Measurements from ENCODE around the gene NAT8L. TPM values are rescaled to one million over a fixed set of nuclear protein-coding genes. Genes with fewer than 3 reads are reported as not detected.

NAT8L gene
- total RNA-seq, 1 donor from 2014 or later, result 2.0 TPM

DNA sequence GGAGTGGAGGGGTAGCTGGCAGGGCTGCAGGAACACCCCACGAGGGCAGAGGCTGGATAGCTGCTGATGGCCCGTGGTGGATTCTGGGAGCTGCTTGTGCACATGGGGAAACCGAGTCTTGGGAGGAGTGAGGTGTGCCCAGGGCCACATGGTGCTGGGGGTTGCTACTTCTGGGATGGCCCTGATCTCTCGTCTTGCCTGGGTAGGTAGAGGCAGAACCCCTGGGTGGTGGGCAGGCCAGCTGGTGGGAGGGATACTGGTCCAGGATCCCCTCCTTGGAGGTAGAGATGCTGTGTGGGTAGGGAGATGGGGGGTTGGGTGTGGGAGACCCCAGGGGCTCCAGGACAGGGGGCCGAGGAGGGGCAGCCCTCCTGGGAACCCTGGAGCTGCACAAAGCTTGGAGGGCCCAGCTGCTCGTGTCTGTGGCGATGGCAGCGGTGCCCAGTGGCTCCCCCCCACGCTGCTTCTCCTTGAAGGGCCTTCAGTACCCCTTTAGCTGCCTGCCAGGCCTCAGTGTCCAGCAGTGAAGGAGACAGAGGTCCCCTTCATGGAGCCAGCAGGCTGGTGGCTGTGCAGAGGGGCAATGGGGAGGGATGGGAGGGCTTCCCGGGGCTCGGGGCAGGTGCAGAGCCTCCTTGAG is 3.2 kb downstream of the NAT8L start:
- TF ChIP-seq, protein P1, sequence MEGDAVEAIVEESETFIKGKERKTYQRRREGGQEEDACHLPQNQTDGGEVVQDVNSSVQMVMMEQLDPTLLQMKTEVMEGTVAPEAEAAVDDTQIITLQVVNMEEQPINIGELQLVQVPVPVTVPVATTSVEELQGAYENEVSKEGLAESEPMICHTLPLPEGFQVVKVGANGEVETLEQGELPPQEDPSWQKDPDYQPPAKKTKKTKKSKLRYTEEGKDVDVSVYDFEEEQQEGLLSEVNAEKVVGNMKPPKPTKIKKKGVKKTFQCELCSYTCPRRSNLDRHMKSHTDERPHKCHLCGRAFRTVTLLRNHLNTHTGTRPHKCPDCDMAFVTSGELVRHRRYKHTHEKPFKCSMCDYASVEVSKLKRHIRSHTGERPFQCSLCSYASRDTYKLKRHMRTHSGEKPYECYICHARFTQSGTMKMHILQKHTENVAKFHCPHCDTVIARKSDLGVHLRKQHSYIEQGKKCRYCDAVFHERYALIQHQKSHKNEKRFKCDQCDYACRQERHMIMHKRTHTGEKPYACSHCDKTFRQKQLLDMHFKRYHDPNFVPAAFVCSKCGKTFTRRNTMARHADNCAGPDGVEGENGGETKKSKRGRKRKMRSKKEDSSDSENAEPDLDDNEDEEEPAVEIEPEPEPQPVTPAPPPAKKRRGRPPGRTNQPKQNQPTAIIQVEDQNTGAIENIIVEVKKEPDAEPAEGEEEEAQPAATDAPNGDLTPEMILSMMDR (conservative IDR thresholded peaks at IDR 0.05; ENCODE audit: low read depth, low read length), result no peak
- no peak for DNase-seq (ENCODE audit: low read depth)
- H3K4me3 ChIP-seq (ENCODE audit: low read depth, low read length), result no peak overlapping the region

DNA sequence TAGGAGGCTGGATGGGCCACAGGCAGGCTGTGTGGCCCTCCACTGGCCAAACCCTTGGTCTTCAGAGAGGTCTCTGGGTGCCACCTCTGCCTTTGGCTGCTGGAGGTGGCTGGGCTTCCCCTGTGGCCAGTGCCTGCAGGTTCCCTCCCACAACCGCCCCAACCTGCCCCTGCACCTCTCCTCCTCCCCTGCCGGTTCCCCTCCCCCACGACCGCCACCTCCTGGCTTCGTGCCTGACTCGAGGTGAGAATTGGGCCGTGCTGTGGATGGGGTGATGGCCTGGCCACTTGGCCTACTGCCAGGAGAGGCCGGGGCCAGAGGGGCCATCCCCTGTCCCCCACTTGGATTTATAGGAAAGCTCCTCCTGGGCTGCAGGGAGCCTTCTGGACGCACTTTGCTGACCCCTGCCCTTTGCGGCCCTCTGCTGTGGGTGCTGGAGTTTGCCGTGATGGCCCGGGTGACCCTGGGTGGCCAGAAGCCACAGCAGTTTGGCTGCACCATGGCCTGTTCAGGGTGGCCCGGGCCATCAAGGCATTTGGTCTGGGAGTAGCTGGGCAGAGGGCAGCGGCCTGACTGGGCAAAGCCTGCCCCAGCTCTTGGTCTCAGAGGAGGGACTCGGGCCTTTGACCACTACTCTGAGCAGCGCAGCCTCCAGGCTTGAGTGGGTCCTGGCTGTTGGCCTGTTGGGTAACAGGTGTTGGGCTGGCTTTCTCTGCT is 3.8 kb downstream of the NAT8L start:
- no peak overlapping the region for H3K4me3 ChIP-seq (ENCODE audit: low read depth, low read length)
- no peak for DNase-seq (ENCODE audit: low read depth)
- TF ChIP-seq, protein P1 (conservative IDR thresholded peaks at IDR 0.05; ENCODE audit: low read depth, low read length), result no peak

DNA sequence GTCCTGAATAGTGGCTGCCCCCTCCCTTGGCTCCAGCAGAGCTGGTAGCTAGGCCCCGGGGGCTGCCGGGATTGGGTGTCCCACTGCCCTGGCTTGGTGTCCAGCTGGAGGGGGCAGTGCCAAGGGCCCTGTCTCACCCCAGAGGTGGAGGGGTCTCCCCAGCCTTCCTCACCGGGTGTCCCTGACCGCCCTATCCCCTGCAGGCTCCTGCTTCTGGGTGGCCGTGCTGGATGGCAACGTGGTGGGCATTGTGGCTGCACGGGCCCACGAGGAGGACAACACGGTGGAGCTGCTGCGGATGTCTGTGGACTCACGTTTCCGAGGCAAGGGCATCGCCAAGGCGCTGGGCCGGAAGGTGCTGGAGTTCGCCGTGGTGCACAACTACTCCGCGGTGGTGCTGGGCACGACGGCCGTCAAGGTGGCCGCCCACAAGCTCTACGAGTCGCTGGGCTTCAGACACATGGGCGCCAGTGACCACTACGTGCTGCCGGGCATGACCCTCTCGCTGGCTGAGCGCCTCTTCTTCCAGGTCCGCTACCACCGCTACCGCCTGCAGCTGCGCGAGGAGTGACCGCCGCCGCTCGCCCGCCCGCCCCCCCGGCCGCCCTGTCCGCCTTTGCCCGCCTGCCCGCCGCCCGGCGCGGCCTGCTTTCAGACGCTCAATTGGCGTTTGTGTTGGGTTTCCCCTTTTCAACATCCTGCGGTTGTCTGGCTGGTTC is 4.6 kb downstream of the NAT8L start:
- no peak overlapping the region for H3K4me3 ChIP-seq (ENCODE audit: low read depth, low read length)
- TF ChIP-seq, protein P1 (conservative IDR thresholded peaks at IDR 0.05; ENCODE audit: low read depth, low read length), result no peak
- DNase-seq (ENCODE audit: low read depth), result no peak

DNA sequence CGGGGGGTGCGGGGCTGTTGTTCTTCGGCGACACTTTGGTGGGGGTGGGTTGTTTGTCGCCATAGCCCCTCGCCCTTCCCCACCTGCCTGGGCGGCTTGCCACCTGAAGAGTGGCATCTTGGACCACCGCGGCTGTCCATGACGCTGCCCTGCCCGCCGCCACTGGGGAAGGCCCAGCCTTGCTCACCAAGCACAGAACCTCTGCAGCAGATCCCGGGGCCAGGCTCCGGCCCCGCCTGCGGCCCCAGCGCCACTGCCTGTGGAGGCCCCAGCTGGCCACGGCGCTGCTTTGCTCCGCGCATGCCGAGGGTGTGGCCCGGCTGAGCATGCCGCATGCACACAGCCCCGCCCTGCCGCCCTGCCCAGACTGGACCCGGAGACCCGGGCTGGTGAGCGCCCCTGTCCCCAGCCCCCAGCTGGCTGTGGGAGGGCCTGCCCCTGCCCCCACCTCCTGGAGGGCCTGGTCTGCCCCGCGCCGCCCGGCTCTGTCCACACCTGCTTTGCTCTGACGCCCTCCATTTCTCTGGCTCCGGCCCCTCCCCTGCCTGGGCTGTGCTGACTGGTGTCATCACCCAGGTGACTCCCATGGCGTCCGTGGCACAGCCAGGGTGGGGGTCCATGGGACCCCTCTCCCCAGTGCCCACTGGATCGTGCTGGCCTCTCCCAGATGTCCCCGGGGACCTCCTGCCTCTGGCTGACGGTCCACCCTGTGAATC is 5.3 kb downstream of the NAT8L start:
- DNase-seq (ENCODE audit: low read depth), result no peak
- TF ChIP-seq, protein P1 (conservative IDR thresholded peaks at IDR 0.05; ENCODE audit: low read depth, low read length), result no peak
- no peak overlapping the region for H3K4me3 ChIP-seq (ENCODE audit: low read depth, low read length)

DNA sequence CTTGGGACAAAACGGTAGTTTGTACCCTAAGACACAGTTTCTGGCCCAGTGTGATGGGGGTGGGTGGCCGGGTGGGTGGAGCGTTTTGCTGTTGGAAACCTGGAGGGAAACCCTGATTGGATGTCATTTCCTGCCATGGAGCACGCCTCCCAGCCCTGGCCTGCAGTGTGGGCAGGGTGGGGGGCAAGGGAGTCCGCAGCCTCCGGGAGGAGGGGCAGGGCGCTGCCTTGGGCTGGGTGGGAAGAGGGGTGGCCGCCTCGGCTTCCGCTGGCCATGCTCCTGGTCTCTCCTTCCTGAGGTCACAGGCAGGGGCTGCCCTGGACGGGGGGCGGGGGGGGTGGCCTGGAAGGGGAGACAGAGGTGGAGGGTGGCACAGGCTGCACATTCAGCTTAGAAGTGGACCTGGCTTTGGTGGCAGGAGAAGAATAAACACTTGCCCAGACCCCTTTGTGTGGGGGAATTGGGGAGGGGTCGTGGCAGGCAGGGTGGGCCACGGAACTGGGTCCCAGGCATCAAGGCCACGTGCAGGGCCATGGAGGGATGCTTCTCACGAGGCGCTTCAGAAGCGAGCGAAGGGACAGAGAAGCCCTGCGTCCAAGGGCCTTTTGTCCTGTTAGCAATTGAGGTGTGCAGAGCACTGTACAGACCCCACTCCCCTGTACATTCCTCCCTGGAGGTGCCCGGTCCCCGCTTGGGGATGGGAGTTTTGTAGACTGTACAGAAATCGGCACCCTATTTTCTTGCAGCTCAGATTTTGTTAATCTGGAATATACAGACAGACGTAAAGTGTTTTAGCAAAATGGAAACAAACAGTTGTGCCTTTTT is 6.2 kb downstream of the NAT8L start:
- no peak overlapping the region for H3K4me3 ChIP-seq (ENCODE audit: low read depth, low read length)
- TF ChIP-seq, protein P1 (conservative IDR thresholded peaks at IDR 0.05; ENCODE audit: low read depth, low read length), result no peak
- no peak for DNase-seq (ENCODE audit: low read depth)

DNA sequence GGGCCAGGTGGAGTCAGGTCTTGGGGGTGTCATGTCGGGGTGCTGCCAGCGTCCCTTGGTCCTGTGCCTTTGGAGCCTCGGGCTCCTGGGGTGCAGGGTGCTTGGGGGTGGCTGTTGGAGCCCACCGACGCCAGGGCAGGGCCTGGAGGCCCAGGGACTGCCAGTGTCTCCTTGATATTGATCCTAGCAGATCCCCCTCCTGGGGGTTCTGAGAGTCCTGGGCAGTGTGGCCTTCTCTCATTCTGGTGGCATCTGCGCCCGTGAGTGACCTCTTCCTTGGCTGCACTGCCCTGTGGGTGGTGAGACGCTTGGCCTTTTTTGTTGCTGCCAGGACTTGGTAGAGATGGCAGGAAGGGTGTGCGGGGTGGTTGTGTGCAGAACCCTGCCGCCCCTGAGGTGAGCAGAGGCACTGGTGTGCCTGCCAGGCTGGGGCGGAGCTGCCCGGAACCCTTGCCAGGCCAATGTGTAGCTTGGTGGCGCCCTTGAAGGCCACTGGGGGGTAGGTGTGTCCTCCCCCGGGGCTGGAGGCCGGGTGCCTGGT is 7.0 kb downstream of the NAT8L start:
- no peak for DNase-seq (ENCODE audit: low read depth)
- no peak overlapping the region for H3K4me3 ChIP-seq (ENCODE audit: low read depth, low read length)
- TF ChIP-seq, protein P1 (conservative IDR thresholded peaks at IDR 0.05; ENCODE audit: low read depth, low read length), result no peak

Measured in epithelial cell of proximal tubule (primary cell).